GM18502 (cell line): Measurements from ENCODE around the gene MPC1.
"Not testable (repeated sequence)": the region's sequence is repeated elsewhere in the genome, so short reads cannot be mapped to it uniquely, and the experiment has no call there.

Experiments used
- ATAC-seq: cut with Tn5 transposase; IDR thresholded peaks from one replicate; pipeline ENCODE4 v1.9.1; 2021; ENCODE audit warnings: mild to moderate bottlenecking; ENCODE audit not compliant: unreplicated experiment, poor library complexity

MPC1 gene

GRCh38 chr6:166408936-166409755, 26.4 kb upstream of the MPC1 start:
- no peak for ATAC-seq

- no peak for ATAC-seq
These were observed 23.5 kb upstream of the MPC1 start for GRCh38 chr6:166406197-166406596.

GRCh38 chr6:166405386-166405785, 22.6 kb upstream of the MPC1 start:
- no peak for ATAC-seq

GRCh38 chr6:166402582-166403277, 20.0 kb upstream of the MPC1 start:
- ATAC-seq: no peak

GRCh38 chr6:166400649-166401250, 18.0 kb upstream of the MPC1 start:
- not testable (repeated sequence) for ATAC-seq

- ATAC-seq: no peak
These were observed 17.4 kb upstream of the MPC1 start for GRCh38 chr6:166400181-166400580.

GRCh38 chr6:166398348-166398747, 15.6 kb upstream of the MPC1 start:
- no peak for ATAC-seq

- no peak for ATAC-seq
These were observed 15.1 kb upstream of the MPC1 start for GRCh38 chr6:166397849-166398248.

- ATAC-seq: no peak
These were observed 13.0 kb upstream of the MPC1 start for GRCh38 chr6:166395778-166396177.

- no peak for ATAC-seq
These were observed 12.6 kb upstream of the MPC1 start for GRCh38 chr6:166395351-166395750.

- no peak for ATAC-seq
These were observed 11.5 kb upstream of the MPC1 start for GRCh38 chr6:166394036-166394892.

- no peak for ATAC-seq
These were observed 10.7 kb upstream of the MPC1 start for GRCh38 chr6:166393535-166393823.

- ATAC-seq: not testable (repeated sequence)
These were observed 10.2 kb upstream of the MPC1 start for GRCh38 chr6:166392755-166393534.

GRCh38 chr6:166389119-166389518, 6.4 kb upstream of the MPC1 start:
- ATAC-seq: no peak

GRCh38 chr6:166388290-166389004, 5.7 kb upstream of the MPC1 start:
- ATAC-seq: no peak

GRCh38 chr6:166387642-166388289, 5.0 kb upstream of the MPC1 start:
- no peak for ATAC-seq

GRCh38 chr6:166387098-166387497, 4.4 kb upstream of the MPC1 start:
- ATAC-seq: not testable (repeated sequence)

GRCh38 chr6:166386111-166386510, 3.4 kb upstream of the MPC1 start:
- ATAC-seq: no peak
